OCI-LY7 (cell line): ENCODE results near the gene UPK3A. TPM values are rescaled to one million over a fixed set of nuclear protein-coding genes. Genes with fewer than 3 reads are reported as not detected.

Source experiments
- BruUV-seq: library from RNA; stranded (reverse); fragments of 400-500 nt; replicated peaks from 2 replicates; lab custom pipeline; 2021; lab: Mats Ljungman, UMichigan
- CTCF ChIA-PET: fragments of 300-600 bp; sonication (Branson Sonifier 250); formaldehyde crosslinking; loops from one replicate; lab custom pipeline; 2022; ENCODE audit warnings: antibody characterized with exemption; ENCODE audit not compliant: unreplicated experiment; lab: Charles Lee
- POLR2A ChIA-PET: fragments of 300-600 bp; sonication (Branson Sonifier 250); formaldehyde crosslinking; loops from one replicate; lab custom pipeline; 2022; ENCODE audit warnings: antibody characterized with exemption; lab: Charles Lee
- DNase-seq: peaks from one replicate; pipeline ENCODE4 v3.0.0-alpha.2; 2015; ENCODE audit warnings: low spot score
- H2AFZ ChIP-seq: fragments of 200-600 bp; sonication (generic), shearing (Covaris generic); 2 replicates; pipeline ENCODE4 v1.6.1; 2014; ENCODE audit warnings: mild to moderate bottlenecking, antibody characterized with exemption, low read length, moderate library complexity
- H3K27ac ChIP-seq: fragments of 200-600 bp; sonication (generic); 2 replicates; pipeline ENCODE4 v1.5.1; 2014; ENCODE audit warnings: mixed run types, low read depth, mild to moderate bottlenecking, moderate library complexity, low read length, inconsistent platforms; ENCODE audit not compliant: poor library complexity, severe bottlenecking
- H3K36me3 ChIP-seq: fragments of 200-600 bp; sonication (generic); 2 replicates; pipeline ENCODE4 v1.6.1; 2014; ENCODE audit warnings: mild to moderate bottlenecking, antibody characterized with exemption, low read length, moderate library complexity, mixed read lengths; ENCODE audit not compliant: insufficient read depth
- H3K4me1 ChIP-seq: fragments of 200-600 bp; sonication (generic); 2 replicates; pipeline ENCODE4 v1.5.1; 2014; ENCODE audit warnings: mild to moderate bottlenecking, low read length; ENCODE audit not compliant: insufficient read depth, poor library complexity, severe bottlenecking
- H3K4me2 ChIP-seq: fragments of 200-600 bp; sonication (generic); 2 replicates; pipeline ENCODE4 v1.6.1; 2014; ENCODE audit warnings: mild to moderate bottlenecking, low read length
- H3K4me3 ChIP-seq: fragments of 200-600 bp; sonication (generic); 2 replicates; pipeline ENCODE4 v1.5.1; 2014; ENCODE audit warnings: mild to moderate bottlenecking, low read depth, low read length; ENCODE audit not compliant: poor library complexity, severe bottlenecking
- H3K79me2 ChIP-seq: fragments of 200-600 bp; sonication (generic); 2 replicates; pipeline ENCODE4 v1.6.1; 2016; ENCODE audit warnings: low read depth, mild to moderate bottlenecking, low read length, moderate library complexity, mixed read lengths; ENCODE audit not compliant: insufficient read depth
- H3K9me2 ChIP-seq: fragments of 200-600 bp; sonication (generic); 2 replicates; pipeline ENCODE4 v1.6.1; 2016; ENCODE audit warnings: mild to moderate bottlenecking, low read length, mixed read lengths; ENCODE audit not compliant: insufficient read depth
- H3K9me3 ChIP-seq: fragments of 200-600 bp; sonication (generic); 2 replicates; pipeline ENCODE4 v1.6.1; 2014; ENCODE audit warnings: mild to moderate bottlenecking, mixed run types, low read length, mixed read lengths
- H4K20me1 ChIP-seq: fragments of 200-600 bp; sonication (generic); 2 replicates; pipeline ENCODE4 v1.6.1; 2014; ENCODE audit warnings: mild to moderate bottlenecking, antibody characterized with exemption, low read length, moderate library complexity, mixed read lengths; ENCODE audit not compliant: insufficient read depth
- EZH2phosphoT487 ChIP-seq: fragments of 200-600 bp; sonication (generic); IDR thresholded peaks from 2 replicates; pipeline ENCODE4 v1.6.1; 2018; ENCODE audit warnings: low read depth, borderline replicate concordance, mild to moderate bottlenecking, mixed run types, antibody characterized with exemption, low read length, moderate library complexity, mixed read lengths
- intact Hi-C: fragments of 100-400 bp; cut with micrococcal nuclease; formaldehyde crosslinking; loops from one replicate; pipeline ENCODE4 v1.10.0; 2022; ENCODE audit not compliant: unreplicated experiment
- total RNA-seq, 2 experiments: library from RNA; depleted of rRNA in 1 of 2; stranded (reverse); fragments of >200 nt in 1 of 2; shearing (Covaris generic) in 1 of 2; gene quantifications; 2 replicates each; pipeline ENCODE4 v1.2.3, GENCODE V29; 2014 to 2022
- TF ChIP-seq, protein P1 (sequence below): fragments of 200-600 bp; sonication (generic); conservative IDR thresholded peaks from 2 replicates; pipeline ENCODE4 v1.5.1; 2014; ENCODE audit warnings: mild to moderate bottlenecking, antibody characterized with exemption, low read length, moderate library complexity, mixed read lengths

UPK3A gene
- total RNA-seq, 2 experiments from 2014 or later: not detected

- DNase-seq: no peak
- H3K9me3 ChIP-seq: no peaks in the 10 kb centered on the region
- H3K36me3 ChIP-seq: no peaks in the 10 kb centered on the region
- no TSS peak for BruUV-seq
- H3K9me2 ChIP-seq: no peaks in the 10 kb centered on the region
- H3K4me3 ChIP-seq: peak overlapping the region; percentile 58
- no peak overlapping the region for H3K27ac ChIP-seq
- peak overlapping the region; percentile 78 for H3K4me2 ChIP-seq
- H3K4me1 ChIP-seq: peaks cover 33% of the 10 kb centered on the region
- intact Hi-C loops: loop anchor here (2.0 to 5.0 kb wide), 2 partner anchors 40 to 284 kb away; partner anchors contain the start of gene FAM118A
- ChIA-PET POLR2A (interaction anchor here (0.5 to 0.8 kb wide), 3 partner anchors 35 to 550 kb away, joined by 3 read pairs; no protein-coding TSS in a partner anchor), CTCF (interaction anchor here (0.5 to 0.7 kb wide), 2 partner anchors 173 to 390 kb away, joined by 3 to 5 read pairs; no protein-coding TSS in a partner anchor)
- H2AFZ ChIP-seq: peak overlapping the region; percentile 57
- H3K79me2 ChIP-seq: no peaks in the 10 kb centered on the region
- H4K20me1 ChIP-seq: no peaks in the 10 kb centered on the region
- TF ChIP-seq, protein P1, sequence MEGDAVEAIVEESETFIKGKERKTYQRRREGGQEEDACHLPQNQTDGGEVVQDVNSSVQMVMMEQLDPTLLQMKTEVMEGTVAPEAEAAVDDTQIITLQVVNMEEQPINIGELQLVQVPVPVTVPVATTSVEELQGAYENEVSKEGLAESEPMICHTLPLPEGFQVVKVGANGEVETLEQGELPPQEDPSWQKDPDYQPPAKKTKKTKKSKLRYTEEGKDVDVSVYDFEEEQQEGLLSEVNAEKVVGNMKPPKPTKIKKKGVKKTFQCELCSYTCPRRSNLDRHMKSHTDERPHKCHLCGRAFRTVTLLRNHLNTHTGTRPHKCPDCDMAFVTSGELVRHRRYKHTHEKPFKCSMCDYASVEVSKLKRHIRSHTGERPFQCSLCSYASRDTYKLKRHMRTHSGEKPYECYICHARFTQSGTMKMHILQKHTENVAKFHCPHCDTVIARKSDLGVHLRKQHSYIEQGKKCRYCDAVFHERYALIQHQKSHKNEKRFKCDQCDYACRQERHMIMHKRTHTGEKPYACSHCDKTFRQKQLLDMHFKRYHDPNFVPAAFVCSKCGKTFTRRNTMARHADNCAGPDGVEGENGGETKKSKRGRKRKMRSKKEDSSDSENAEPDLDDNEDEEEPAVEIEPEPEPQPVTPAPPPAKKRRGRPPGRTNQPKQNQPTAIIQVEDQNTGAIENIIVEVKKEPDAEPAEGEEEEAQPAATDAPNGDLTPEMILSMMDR: no peak
- TF ChIP-seq EZH2phosphoT487: no peak
Measured at GRCh38 chr22:45268167-45268957, 16.4 kb upstream of the UPK3A start.

DNA sequence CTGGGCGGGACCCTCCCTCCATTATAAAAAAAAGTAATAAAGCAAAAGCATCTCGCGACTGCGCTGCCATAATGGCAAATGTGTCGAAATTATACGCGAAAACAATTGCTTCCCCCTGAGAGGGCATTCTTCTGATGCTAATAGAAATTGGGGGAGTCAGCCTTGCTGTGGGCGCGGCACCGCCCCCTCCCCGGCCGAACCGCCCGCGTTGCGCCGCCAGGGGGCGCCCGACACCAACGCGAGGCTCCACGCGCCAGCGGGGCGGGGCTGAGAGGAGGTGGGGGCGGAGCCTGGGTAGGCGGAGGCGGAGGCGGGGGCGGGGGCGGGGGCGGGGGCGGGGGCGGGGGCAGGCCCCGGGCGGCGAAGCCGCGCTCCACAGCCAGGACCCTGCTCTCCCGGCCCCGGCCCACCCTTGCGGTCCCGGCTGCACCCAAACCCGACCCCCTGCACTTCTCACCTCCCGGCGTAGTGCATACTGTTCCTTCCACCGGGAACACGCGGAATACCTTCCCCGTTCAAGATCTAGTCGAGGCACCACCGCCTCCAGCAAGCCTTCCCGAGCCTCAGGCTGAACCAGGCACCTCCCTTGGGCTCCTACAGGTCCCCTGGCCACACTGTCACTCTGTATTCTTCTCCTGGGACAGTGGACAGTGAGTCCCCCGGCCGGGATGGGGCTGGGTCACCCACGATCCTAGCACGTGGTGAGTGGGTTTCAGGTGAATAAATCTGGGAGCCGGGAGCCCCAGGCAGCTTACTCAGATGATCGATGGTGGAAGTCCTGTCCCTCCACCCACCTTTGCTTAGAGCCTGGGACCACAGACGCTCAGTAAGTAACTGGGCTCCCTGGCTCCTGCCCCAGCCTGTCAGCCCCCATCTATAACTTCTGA lies 15.5 kb upstream of the UPK3A start:
- Histone ChIP-seq H3K79me2 (no peaks in the 10 kb centered on the region), H3K27ac (no peak overlapping the region), H3K4me3 (peak overlapping the region; percentile 58), H3K9me3 (no peaks in the 10 kb centered on the region), H3K36me3 (no peaks in the 10 kb centered on the region), H2AFZ (peak overlapping the region; percentile 67), H4K20me1 (no peaks in the 10 kb centered on the region), H3K4me1 (peaks cover 25% of the 10 kb centered on the region), H3K9me2 (no peaks in the 10 kb centered on the region), H3K4me2 (peak overlapping the region; percentile 80)
- ChIA-PET POLR2A (interaction anchor here (0.5 to 0.7 kb wide), 2 partner anchors 83 to 415 kb away, joined by 3 read pairs; no protein-coding TSS in a partner anchor), CTCF (interaction anchor here (0.5 kb wide), 1 partner anchor 391 kb away, joined by 3 read pairs; no protein-coding TSS in a partner anchor)
- DNase-seq: peak; percentile 88
- intact Hi-C loops: loop anchor here (1.0 to 5.0 kb wide), 3 partner anchors 40 to 283 kb away; partner anchors contain the start of gene FAM118A
- BruUV-seq: no TSS peak
- no peak for TF ChIP-seq EZH2phosphoT487
- TF ChIP-seq, protein P1: peak; percentile 82
